ENCODE measurements around the gene DSE. TPM values are rescaled to one million over a fixed set of nuclear protein-coding genes. Genes with fewer than 3 reads are reported as not detected.

The DSE gene
- total RNA-seq, 1 experiment from 2014 or later, result 86.5 TPM

GRCh38 chr6:116392132-116393013 is 21.6 kb downstream of the DSE start:
- no peaks in the 10 kb centered on the region for H3K27me3 Mint-ChIP-seq (ENCODE audit: insufficient read depth, unreplicated experiment)
- H3K4me1 Mint-ChIP-seq (ENCODE audit: insufficient read depth, unreplicated experiment), result peaks cover 39% of the 10 kb centered on the region
- BruUV-seq (replicated peaks), result no TSS peak
- H3K36me3 Mint-ChIP-seq (ENCODE audit: insufficient read depth, unreplicated experiment), result no peaks in the 10 kb centered on the region
- DNase-seq (ENCODE audit: unreplicated experiment), result peak; percentile 26
- TF ChIP-seq CTCF (IDR thresholded peaks at IDR 0.05; ENCODE audit: unreplicated experiment), result no peak
- no peaks in the 10 kb centered on the region for H3K9me3 Mint-ChIP-seq (ENCODE audit: unreplicated experiment)
- H3K4me3 Mint-ChIP-seq (ENCODE audit: unreplicated experiment), result no peak overlapping the region
- intact Hi-C loops (cut with micrococcal nuclease), result no loop called here
- H3K27ac Mint-ChIP-seq (ENCODE audit: low read depth, unreplicated experiment), result peak overlapping the region; percentile 70
- ChIA-PET POLR2A (interaction anchor here (0.6 to 2.4 kb wide), 11 partner anchors 9 to 179 kb away, joined by 3 to 16 read pairs (median 4); partner anchors contain the start of genes DSE, RWDD1 and TSPYL1), CTCF (interaction anchor here (0.8 to 1.6 kb wide), 6 partner anchors 11 to 173 kb away, joined by 3 to 7 read pairs (median 4); no protein-coding TSS in a partner anchor)

- Mint-ChIP-seq H3K4me3 (ENCODE audit: unreplicated experiment) (no peak overlapping the region), H3K4me1 (ENCODE audit: insufficient read depth, unreplicated experiment) (peaks cover 28% of the 10 kb centered on the region), H3K9me3 (ENCODE audit: unreplicated experiment) (no peaks in the 10 kb centered on the region), H3K27me3 (ENCODE audit: insufficient read depth, unreplicated experiment) (no peaks in the 10 kb centered on the region), H3K27ac (ENCODE audit: low read depth, unreplicated experiment) (peak overlapping the region; percentile 7), H3K36me3 (ENCODE audit: insufficient read depth, unreplicated experiment) (no peaks in the 10 kb centered on the region)
- BruUV-seq (replicated peaks), result no TSS peak
- DNase-seq (ENCODE audit: unreplicated experiment), result peak; percentile 23
- POLR2A ChIA-PET, result interaction anchor here (0.6 to 2.4 kb wide), 8 partner anchors 9 to 171 kb away, joined by 3 to 16 read pairs (median 5); partner anchors contain the start of genes DSE and TSPYL1
- intact Hi-C loops (cut with micrococcal nuclease), result no loop called here
- TF ChIP-seq CTCF (IDR thresholded peaks at IDR 0.05; ENCODE audit: unreplicated experiment), result peak; percentile 5
- CTCF ChIA-PET, result interaction anchor here (0.7 to 1.6 kb wide), 7 partner anchors 10 to 174 kb away, joined by 3 to 7 read pairs (median 3); no protein-coding TSS in a partner anchor
Observed at GRCh38 chr6:116393430-116393829, 22.7 kb downstream of the DSE start.

- no TSS peak for BruUV-seq (replicated peaks)
- H3K27ac Mint-ChIP-seq (ENCODE audit: low read depth, unreplicated experiment), result no peak overlapping the region
- peaks cover 31% of the 10 kb centered on the region for H3K4me1 Mint-ChIP-seq (ENCODE audit: insufficient read depth, unreplicated experiment)
- ChIA-PET CTCF (interaction anchor here (0.7 to 1.0 kb wide), 2 partner anchors 108 to 165 kb away, joined by 4 to 5 read pairs; no protein-coding TSS in a partner anchor), POLR2A (interaction anchor here (0.6 to 4.6 kb wide), 5 partner anchors 8 to 117 kb away, joined by 3 to 30 read pairs (median 3); partner anchors contain the start of genes DSE and TSPYL1)
- H3K27me3 Mint-ChIP-seq (ENCODE audit: insufficient read depth, unreplicated experiment), result no peaks in the 10 kb centered on the region
- intact Hi-C loops (cut with micrococcal nuclease), result no loop called here
- TF ChIP-seq CTCF (IDR thresholded peaks at IDR 0.05; ENCODE audit: unreplicated experiment), result no peak
- H3K9me3 Mint-ChIP-seq (ENCODE audit: unreplicated experiment), result no peaks in the 10 kb centered on the region
- no peak overlapping the region for H3K4me3 Mint-ChIP-seq (ENCODE audit: unreplicated experiment)
- peaks cover 11% of the 10 kb centered on the region for H3K36me3 Mint-ChIP-seq (ENCODE audit: insufficient read depth, unreplicated experiment)
- no peak for DNase-seq (ENCODE audit: unreplicated experiment)
Observed at GRCh38 chr6:116395647-116396046, 24.9 kb downstream of the DSE start.

GRCh38 chr6:116396441-116396840 is 25.7 kb downstream of the DSE start:
- POLR2A ChIA-PET, result interaction anchor here (0.7 to 4.6 kb wide), 4 partner anchors 9 to 117 kb away, joined by 3 to 30 read pairs (median 16); partner anchors contain the start of genes DSE and TSPYL1
- intact Hi-C loops (cut with micrococcal nuclease), result no loop called here
- no peaks in the 10 kb centered on the region for H3K27me3 Mint-ChIP-seq (ENCODE audit: insufficient read depth, unreplicated experiment)
- DNase-seq (ENCODE audit: unreplicated experiment), result peak; percentile 34
- H3K4me1 Mint-ChIP-seq (ENCODE audit: insufficient read depth, unreplicated experiment), result peaks cover 31% of the 10 kb centered on the region
- BruUV-seq (replicated peaks), result no TSS peak
- H3K9me3 Mint-ChIP-seq (ENCODE audit: unreplicated experiment), result no peaks in the 10 kb centered on the region
- CTCF ChIA-PET, result interaction anchor here (0.7 to 1.0 kb wide), 5 partner anchors 11 to 128 kb away, joined by 3 to 4 read pairs (median 3); no protein-coding TSS in a partner anchor
- peaks cover 11% of the 10 kb centered on the region for H3K36me3 Mint-ChIP-seq (ENCODE audit: insufficient read depth, unreplicated experiment)
- no peak overlapping the region for H3K27ac Mint-ChIP-seq (ENCODE audit: low read depth, unreplicated experiment)
- no peak for TF ChIP-seq CTCF (IDR thresholded peaks at IDR 0.05; ENCODE audit: unreplicated experiment)
- H3K4me3 Mint-ChIP-seq (ENCODE audit: unreplicated experiment), result no peak overlapping the region

Measured in MCF 10A (cell line).